ENCODE data around the gene PITPNC1.

- TF ChIP-seq EZH2 (IDR thresholded peaks at IDR 0.05; ENCODE audit: insufficient read depth, poor library complexity, severe bottlenecking) (no peak), EZH2phosphoT487 (IDR thresholded peaks at IDR 0.05; ENCODE audit: insufficient read depth, low read depth) (no peak)
Measured at GRCh38 chr17:67610061-67610460, 233.0 kb downstream of the PITPNC1 start.

Data from GM23248 (cell line).